ENCODE results near the gene NOL9.
A peak's percentile ranks its signal among the peaks of the same experiment; 100 is the strongest.

NOL9 gene

GRCh38 chr1:6590046-6590445, 35.7 kb upstream of the NOL9 start:
- no peak for DNase-seq (ENCODE audit: low read depth)

- no peak for DNase-seq (ENCODE audit: low read depth)
Observed at GRCh38 chr1:6588893-6589520, 34.7 kb upstream of the NOL9 start.

GRCh38 chr1:6588128-6588892, 34.0 kb upstream of the NOL9 start:
- DNase-seq (ENCODE audit: low read depth) = no peak

GRCh38 chr1:6587261-6588005, 33.1 kb upstream of the NOL9 start:
- DNase-seq (ENCODE audit: low read depth) = no peak

- no peak for DNase-seq (ENCODE audit: low read depth)
Observed at GRCh38 chr1:6586404-6586816, 32.1 kb upstream of the NOL9 start.

GRCh38 chr1:6585841-6586240, 31.5 kb upstream of the NOL9 start:
- no peak for DNase-seq (ENCODE audit: low read depth)

- no peak for DNase-seq (ENCODE audit: low read depth)
Observed at GRCh38 chr1:6585081-6585722, 30.9 kb upstream of the NOL9 start.

- DNase-seq (ENCODE audit: low read depth) = no peak
Observed at GRCh38 chr1:6584126-6585080, 30.1 kb upstream of the NOL9 start.

GRCh38 chr1:6582370-6582769, 28.1 kb upstream of the NOL9 start:
- no peak for DNase-seq (ENCODE audit: low read depth)

GRCh38 chr1:6581561-6582305, 27.4 kb upstream of the NOL9 start:
- no peak for DNase-seq (ENCODE audit: low read depth)

- no peak for DNase-seq (ENCODE audit: low read depth)
Observed at GRCh38 chr1:6580593-6581409, 26.5 kb upstream of the NOL9 start.

GRCh38 chr1:6580119-6580592, 25.8 kb upstream of the NOL9 start:
- no peak for DNase-seq (ENCODE audit: low read depth)

GRCh38 chr1:6579374-6580118, 25.2 kb upstream of the NOL9 start, which contains the start of gene ZBTB48:
ZBTB48 (plus strand) TSS chr1:6579994; CDS start chr1:6580610, 616 bp downstream.
- DNase-seq (ENCODE audit: low read depth) = peak; percentile 95

- no peak for DNase-seq (ENCODE audit: low read depth)
Observed at GRCh38 chr1:6578624-6579373, 24.5 kb upstream of the NOL9 start.

GRCh38 chr1:6577831-6578525, 23.7 kb upstream of the NOL9 start:
- DNase-seq (ENCODE audit: low read depth) = no peak

GRCh38 chr1:6574818-6575217, 20.5 kb upstream of the NOL9 start:
- no peak for DNase-seq (ENCODE audit: low read depth)

GRCh38 chr1:6574025-6574620, 19.8 kb upstream of the NOL9 start:
- DNase-seq (ENCODE audit: low read depth) = no peak

Measured in stimulated activated CD8-positive, alpha-beta memory T cell treated with anti-CD3 and anti-CD28 coated beads, Interleukin-12 subunit alpha, Interleukin-12 subunit beta, amount 100 ng/mL, for 1 hour (primary cell).